HG03196 (cell line): ENCODE measurements around the gene TBC1D25.

ENCODE experiments used
- ATAC-seq: cut with Tn5 transposase; IDR thresholded peaks from one replicate; pipeline ENCODE4 v1.9.1; 2021; ENCODE audit not compliant: unreplicated experiment

TBC1D25 gene

DNA sequence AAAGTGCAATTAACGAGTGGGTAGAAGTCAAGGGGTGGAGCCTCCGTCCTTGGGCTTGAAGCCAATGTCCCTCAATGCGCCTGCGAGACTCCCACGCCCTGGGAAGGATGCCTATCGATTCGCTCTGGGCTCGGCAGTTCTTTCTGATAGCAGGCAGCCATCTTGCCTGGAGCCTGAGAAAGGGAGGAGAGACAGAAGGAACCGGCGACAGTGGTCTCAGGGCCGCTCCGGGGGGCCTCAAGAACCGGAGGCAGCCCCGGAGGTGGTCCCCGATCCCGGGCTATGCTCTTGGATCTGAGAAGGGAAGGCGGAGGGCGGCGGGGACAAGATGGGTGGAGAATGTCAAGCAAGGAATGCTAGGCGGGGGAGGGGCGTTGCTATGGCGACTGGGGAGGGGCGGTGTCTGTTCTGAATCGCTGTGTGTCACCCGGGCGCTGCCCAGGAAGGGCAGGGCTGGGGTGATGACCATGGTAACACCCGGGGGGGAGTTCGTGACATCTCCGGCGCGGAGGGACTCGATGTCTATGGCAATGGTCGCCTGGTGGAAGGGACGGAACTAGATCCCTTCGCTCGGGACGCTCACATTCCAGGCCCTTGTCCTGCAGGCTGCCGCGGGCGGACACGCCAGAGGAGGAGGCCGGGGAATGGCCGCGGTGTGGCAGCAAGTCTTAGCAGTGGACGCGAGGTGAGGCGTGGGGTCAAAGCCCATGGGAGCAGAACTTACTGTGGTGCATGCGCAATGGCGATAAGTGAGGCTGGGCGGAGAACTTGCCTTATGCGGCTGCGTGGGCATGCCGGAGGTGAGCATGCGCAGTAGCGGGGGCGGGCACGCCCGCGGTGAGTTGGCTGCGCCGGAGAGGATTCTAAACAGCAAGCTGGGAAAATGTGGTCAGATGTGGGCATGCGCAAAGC lies 58.1 kb downstream of the TBC1D25 start, which contains the start of gene WDR13:
WDR13 (plus strand) TSS at position 140 of the 912 bp plus-strand sequence; CDS start at position 645, 505 bp downstream.
- ATAC-seq = peak; percentile 64

DNA sequence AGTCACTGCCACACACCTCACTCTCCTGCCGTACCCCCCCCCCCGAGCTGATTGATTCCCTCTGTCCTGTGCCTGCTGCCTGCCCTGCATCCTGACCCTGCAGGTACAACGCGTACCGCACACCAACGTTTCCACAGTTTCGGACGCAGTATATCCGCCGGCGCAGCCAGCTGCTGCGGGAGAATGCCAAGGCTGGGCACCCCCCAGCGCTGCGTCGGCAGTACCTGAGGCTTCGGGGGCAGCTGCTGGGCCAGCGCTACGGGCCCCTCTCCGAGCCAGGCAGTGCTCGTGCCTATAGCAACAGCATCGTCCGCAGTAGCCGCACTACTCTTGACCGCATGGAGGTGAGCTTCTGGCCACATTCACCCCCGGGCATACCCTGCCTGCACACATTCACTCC lies 59.1 kb downstream of the TBC1D25 start:
- ATAC-seq = no peak

DNA sequence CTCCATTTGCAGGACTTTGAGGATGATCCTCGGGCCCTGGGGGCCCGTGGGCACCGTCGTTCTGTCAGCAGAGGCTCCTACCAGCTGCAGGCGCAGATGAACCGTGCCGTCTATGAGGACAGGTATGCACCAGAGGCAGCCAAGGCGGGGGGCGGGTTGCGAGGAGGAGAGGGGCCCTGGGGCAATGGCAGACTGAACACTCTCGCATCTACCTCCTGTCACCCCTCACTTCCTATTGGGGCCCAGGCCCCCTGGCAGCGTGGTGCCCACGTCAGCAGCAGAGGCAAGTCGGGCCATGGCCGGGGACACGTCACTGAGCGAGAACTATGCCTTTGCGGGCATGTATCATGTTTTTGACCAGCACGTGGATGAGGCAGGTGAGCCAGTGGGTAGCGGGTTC lies 59.8 kb downstream of the TBC1D25 start:
- ATAC-seq = no peak

DNA sequence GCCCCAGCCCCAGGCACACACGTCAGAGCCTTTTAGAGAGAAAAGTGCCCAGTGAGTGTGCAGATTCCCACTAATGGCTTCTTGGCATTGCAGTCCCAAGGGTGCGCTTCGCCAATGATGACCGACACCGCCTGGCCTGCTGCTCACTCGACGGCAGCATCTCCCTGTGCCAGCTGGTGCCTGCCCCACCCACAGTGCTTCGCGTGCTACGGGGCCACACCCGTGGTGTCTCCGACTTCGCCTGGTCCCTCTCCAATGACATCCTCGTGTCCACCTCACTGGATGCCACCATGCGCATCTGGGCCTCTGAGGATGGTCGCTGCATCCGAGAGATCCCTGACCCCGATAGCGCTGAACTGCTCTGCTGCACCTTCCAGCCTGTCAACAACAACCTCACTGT lies 60.7 kb downstream of the TBC1D25 start:
- ATAC-seq = no peak

DNA sequence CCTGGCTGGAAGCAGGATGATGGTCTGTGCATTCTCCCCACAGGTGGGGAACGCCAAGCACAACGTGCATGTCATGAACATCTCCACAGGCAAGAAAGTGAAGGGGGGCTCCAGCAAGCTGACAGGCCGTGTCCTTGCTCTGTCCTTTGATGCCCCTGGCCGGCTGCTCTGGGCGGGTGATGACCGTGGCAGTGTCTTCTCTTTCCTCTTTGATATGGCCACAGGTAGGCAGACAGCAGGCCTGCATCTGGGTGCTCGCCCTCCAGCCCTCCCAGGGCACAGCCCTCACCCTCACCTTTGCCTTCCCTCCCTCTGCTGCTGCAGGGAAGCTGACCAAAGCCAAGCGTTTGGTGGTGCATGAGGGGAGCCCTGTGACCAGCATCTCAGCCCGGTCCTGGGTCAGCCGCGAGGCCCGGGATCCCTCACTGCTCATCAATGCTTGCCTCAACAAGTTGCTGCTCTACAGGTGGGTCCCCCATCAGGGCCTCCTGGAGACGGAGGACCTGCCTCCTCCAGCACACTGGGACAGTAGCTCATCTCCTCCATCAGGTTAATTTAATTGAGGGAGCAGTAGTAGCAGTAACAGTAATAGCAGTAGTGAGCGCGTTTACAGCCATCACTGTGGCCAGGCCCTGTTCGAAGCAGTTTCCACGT lies 62.4 kb downstream of the TBC1D25 start:
- no peak for ATAC-seq

DNA sequence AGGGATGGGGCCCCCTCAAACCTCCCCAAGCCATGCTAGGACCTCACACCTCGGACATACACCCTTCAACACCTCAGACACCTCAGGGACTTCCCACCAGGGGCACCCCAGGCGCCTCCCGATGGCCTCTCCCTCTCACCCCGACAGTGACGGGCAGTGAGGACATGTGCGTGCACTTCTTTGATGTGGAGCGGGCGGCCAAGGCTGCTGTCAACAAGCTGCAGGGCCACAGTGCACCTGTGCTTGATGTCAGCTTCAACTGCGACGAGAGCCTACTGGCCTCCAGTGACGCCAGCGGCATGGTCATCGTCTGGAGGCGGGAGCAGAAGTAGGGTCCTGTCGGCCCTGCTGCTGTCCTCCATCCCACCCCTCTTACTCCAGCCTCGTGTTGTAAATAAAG lies 65.2 kb downstream of the TBC1D25 start:
- ATAC-seq = no peak

DNA sequence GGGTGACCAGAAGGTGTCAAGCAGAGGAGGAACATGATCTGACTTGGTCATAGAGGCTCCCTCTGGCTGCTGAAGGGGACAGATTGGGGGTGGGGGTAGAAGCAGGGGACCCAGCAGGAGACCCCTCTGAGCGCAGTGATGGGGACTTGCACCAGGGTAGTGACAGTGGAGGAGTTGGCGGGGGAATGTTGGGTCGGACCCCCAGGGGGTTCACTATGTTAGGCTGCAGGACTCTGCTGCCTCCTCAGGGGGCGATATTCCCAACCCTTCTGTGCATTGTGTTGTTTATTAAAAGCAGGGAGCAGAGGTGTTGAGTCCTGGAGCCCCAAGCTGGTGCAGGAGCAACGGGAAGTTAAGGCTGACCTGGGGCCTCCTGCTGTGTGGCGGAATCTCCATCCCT lies 66.6 kb downstream of the TBC1D25 start:
- ATAC-seq = no peak

DNA sequence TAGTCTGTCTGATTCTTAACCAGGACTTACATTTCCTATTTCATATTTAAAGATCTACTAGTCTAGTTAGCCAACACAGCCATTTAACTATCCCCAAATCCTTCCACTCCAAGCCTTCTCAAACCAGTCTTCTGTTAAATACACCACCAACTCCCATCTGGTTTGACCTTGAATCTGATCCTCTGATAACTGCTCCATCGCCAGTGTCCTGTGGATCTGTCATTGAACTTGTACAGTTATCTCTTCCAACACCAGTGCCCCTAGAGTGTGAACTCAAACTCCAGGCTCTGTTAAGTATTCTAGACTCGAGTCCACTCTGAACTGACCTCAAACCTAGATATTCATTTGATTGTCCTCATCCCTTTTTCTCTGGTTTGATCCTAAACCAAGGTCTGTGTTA lies 72.2 kb downstream of the TBC1D25 start:
- no peak for ATAC-seq
